ENCODE data around the gene PLXDC2.

- TF ChIP-seq CTCF (conservative IDR thresholded peaks at IDR 0.05; ENCODE audit: low read length) (no peak), EZH2phosphoT487 (IDR thresholded peaks at IDR 0.05; ENCODE audit: borderline replicate concordance) (no peak)
These were observed 157.9 kb downstream of the PLXDC2 start for GRCh38 chr10:19974138-19974537.

Data from Loucy (cell line).